Activated T-helper 1 cell treated with anti-CD3 and anti-CD28 coated beads, Interleukin-12 subunit alpha, Interleukin-12 subunit beta, Interleukin-2, Interleukin-4 antibody, amounts not matched to agents 30 ng/mL and 10 ng/mL and 1 ng/mL, durations not matched to agents 14 hours and 24 hours and 36 hours (primary cell): ENCODE measurements around the gene COMMD6. TPM values are rescaled to one million over a fixed set of nuclear protein-coding genes. Genes with fewer than 3 reads are reported as not detected.

Experiments used
- DNase-seq: peaks from one replicate; pipeline ENCODE4 v3.0.0; 2021; ENCODE audit warnings: low spot score
- H3K27ac Mint-ChIP-seq: one replicate; pipeline ENCODE4 v1.8.0; 2021; ENCODE audit warnings: mild to moderate bottlenecking, mixed read lengths
- H3K27me3 Mint-ChIP-seq: one replicate; pipeline ENCODE4 v1.8.0; 2022; ENCODE audit warnings: mild to moderate bottlenecking, moderate library complexity, mixed read lengths; ENCODE audit not compliant: insufficient read depth
- H3K36me3 Mint-ChIP-seq: one replicate; pipeline ENCODE4 v1.8.0; 2021; ENCODE audit warnings: low read depth, mixed read lengths
- H3K4me1 Mint-ChIP-seq: one replicate; pipeline ENCODE4 v1.8.0; 2021; ENCODE audit warnings: low read depth, mixed read lengths
- H3K4me3 Mint-ChIP-seq: one replicate; pipeline ENCODE4 v1.8.0; 2021; ENCODE audit warnings: mild to moderate bottlenecking, moderate library complexity, mixed read lengths
- H3K9me3 Mint-ChIP-seq: one replicate; pipeline ENCODE4 v1.8.0; 2021; ENCODE audit warnings: mixed read lengths
- intact Hi-C: fragments of 100-400 bp; cut with micrococcal nuclease; formaldehyde crosslinking; loops from one replicate; pipeline ENCODE4 v1.15.1; 2024
- total RNA-seq: library from RNA; stranded (reverse); gene quantifications from 2 replicates; pipeline ENCODE4 v1.2.3, GENCODE V29; 2022

Gene COMMD6
- total RNA-seq, 1 donor from 2014 or later: 88.7 TPM

- Mint-ChIP-seq H3K27ac (no peak overlapping the region), H3K4me1 (peaks cover 10% of the 10 kb centered on the region), H3K36me3 (peaks cover 1% of the 10 kb centered on the region), H3K27me3 (peaks cover 2% of the 10 kb centered on the region), H3K9me3 (peaks cover 4% of the 10 kb centered on the region), H3K4me3 (no peak overlapping the region)
- intact Hi-C loops: no loop called here
- DNase-seq: no peak
Observed at GRCh38 chr13:75513271-75513670, 24.4 kb downstream of the COMMD6 start.

DNA sequence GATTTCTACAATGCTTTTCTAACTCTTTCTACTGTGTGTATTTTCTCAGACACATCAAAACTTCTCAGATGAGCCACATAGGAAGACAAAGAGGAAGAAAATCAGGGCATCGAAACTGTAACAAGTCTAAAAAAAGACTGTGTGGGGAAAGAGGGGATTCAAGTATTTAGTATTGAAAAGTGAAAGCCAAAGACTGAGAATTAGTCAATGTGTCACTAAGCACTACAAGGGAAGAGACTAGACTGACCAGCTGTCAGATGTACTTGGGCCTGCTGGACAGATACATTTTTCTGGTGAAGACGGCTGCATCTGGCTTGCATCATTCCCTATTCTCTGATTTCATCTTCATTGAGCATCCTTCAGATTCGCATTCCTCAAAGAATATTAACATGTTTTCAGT, 25.4 kb downstream of the COMMD6 start:
- Mint-ChIP-seq H3K9me3 (no peaks in the 10 kb centered on the region), H3K4me1 (peaks cover 10% of the 10 kb centered on the region), H3K27ac (no peak overlapping the region), H3K4me3 (no peak overlapping the region), H3K36me3 (no peaks in the 10 kb centered on the region), H3K27me3 (peaks cover 2% of the 10 kb centered on the region)
- DNase-seq: no peak
- intact Hi-C loops: no loop called here

GRCh38 chr13:75511051-75511625, 26.5 kb downstream of the COMMD6 start:
- peaks cover 2% of the 10 kb centered on the region for H3K27me3 Mint-ChIP-seq
- intact Hi-C loops: no loop called here
- H3K9me3 Mint-ChIP-seq: no peaks in the 10 kb centered on the region
- no peak for DNase-seq
- no peaks in the 10 kb centered on the region for H3K36me3 Mint-ChIP-seq
- peaks cover 10% of the 10 kb centered on the region for H3K4me1 Mint-ChIP-seq
- H3K27ac Mint-ChIP-seq: no peak overlapping the region
- no peak overlapping the region for H3K4me3 Mint-ChIP-seq

GRCh38 chr13:75508002-75508548, 29.6 kb downstream of the COMMD6 start:
- H3K4me1 Mint-ChIP-seq: peaks cover 5% of the 10 kb centered on the region
- H3K4me3 Mint-ChIP-seq: no peak overlapping the region
- intact Hi-C loops: no loop called here
- DNase-seq: no peak
- H3K36me3 Mint-ChIP-seq: no peaks in the 10 kb centered on the region
- no peaks in the 10 kb centered on the region for H3K9me3 Mint-ChIP-seq
- H3K27me3 Mint-ChIP-seq: peaks cover 2% of the 10 kb centered on the region
- no peak overlapping the region for H3K27ac Mint-ChIP-seq

- intact Hi-C loops: no loop called here
- H3K27ac Mint-ChIP-seq: no peak overlapping the region
- no peak overlapping the region for H3K4me3 Mint-ChIP-seq
- peaks cover 4% of the 10 kb centered on the region for H3K4me1 Mint-ChIP-seq
- H3K36me3 Mint-ChIP-seq: no peaks in the 10 kb centered on the region
- no peak for DNase-seq
- peaks cover 2% of the 10 kb centered on the region for H3K27me3 Mint-ChIP-seq
- H3K9me3 Mint-ChIP-seq: no peaks in the 10 kb centered on the region
Observed at GRCh38 chr13:75507027-75508001, 30.3 kb downstream of the COMMD6 start.

GRCh38 chr13:75506018-75506417, 31.6 kb downstream of the COMMD6 start:
- no peak overlapping the region for H3K4me3 Mint-ChIP-seq
- H3K27ac Mint-ChIP-seq: no peak overlapping the region
- H3K27me3 Mint-ChIP-seq: peaks cover 2% of the 10 kb centered on the region
- no peaks in the 10 kb centered on the region for H3K4me1 Mint-ChIP-seq
- intact Hi-C loops: no loop called here
- H3K36me3 Mint-ChIP-seq: no peaks in the 10 kb centered on the region
- H3K9me3 Mint-ChIP-seq: no peaks in the 10 kb centered on the region
- DNase-seq: no peak

GRCh38 chr13:75505327-75505726, 32.3 kb downstream of the COMMD6 start:
- H3K4me3 Mint-ChIP-seq: no peak overlapping the region
- H3K27ac Mint-ChIP-seq: no peak overlapping the region
- no peaks in the 10 kb centered on the region for H3K9me3 Mint-ChIP-seq
- peaks cover under 1% of the 10 kb centered on the region for H3K27me3 Mint-ChIP-seq
- DNase-seq: no peak
- intact Hi-C loops: no loop called here
- H3K4me1 Mint-ChIP-seq: no peaks in the 10 kb centered on the region
- H3K36me3 Mint-ChIP-seq: no peaks in the 10 kb centered on the region

GRCh38 chr13:75495938-75496337, 41.7 kb downstream of the COMMD6 start:
- intact Hi-C loops: no loop called here
- Mint-ChIP-seq H3K36me3 (no peaks in the 10 kb centered on the region), H3K27ac (no peak overlapping the region), H3K27me3 (peaks cover 14% of the 10 kb centered on the region), H3K4me1 (no peaks in the 10 kb centered on the region), H3K9me3 (no peaks in the 10 kb centered on the region), H3K4me3 (no peak overlapping the region)
- DNase-seq: no peak

- Mint-ChIP-seq H3K36me3 (no peaks in the 10 kb centered on the region), H3K27ac (no peak overlapping the region), H3K4me1 (no peaks in the 10 kb centered on the region), H3K27me3 (peaks cover 14% of the 10 kb centered on the region), H3K4me3 (no peak overlapping the region), H3K9me3 (no peaks in the 10 kb centered on the region)
- intact Hi-C loops: no loop called here
- DNase-seq: no peak
Observed at GRCh38 chr13:75494491-75494890, 43.1 kb downstream of the COMMD6 start.

- Mint-ChIP-seq H3K27me3 (peaks cover 9% of the 10 kb centered on the region), H3K9me3 (no peaks in the 10 kb centered on the region), H3K27ac (no peak overlapping the region), H3K36me3 (no peaks in the 10 kb centered on the region), H3K4me1 (no peaks in the 10 kb centered on the region), H3K4me3 (no peak overlapping the region)
- intact Hi-C loops: no loop called here
- no peak for DNase-seq
Observed at GRCh38 chr13:75493156-75493555, 44.5 kb downstream of the COMMD6 start.

DNA sequence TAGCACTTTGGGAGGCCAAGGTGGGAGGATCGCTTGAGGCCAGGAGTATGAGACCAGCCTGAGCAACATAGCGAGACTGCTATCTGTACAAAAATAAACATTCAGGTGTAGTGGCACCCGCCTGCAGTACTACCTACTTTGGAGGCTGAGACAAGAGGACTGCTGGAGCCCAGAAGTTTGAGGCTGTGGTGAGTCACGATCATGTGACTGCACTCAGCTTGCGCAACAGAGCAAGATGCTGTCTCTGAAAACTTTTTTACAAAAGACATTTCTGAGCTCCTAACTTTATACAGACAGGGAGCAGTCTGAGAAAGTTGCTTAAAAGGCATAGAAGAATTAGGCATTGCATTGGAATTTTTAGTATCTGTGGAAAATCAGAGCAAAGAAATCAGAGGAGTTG, 45.3 kb downstream of the COMMD6 start:
- Mint-ChIP-seq H3K36me3 (no peaks in the 10 kb centered on the region), H3K4me1 (peaks cover 3% of the 10 kb centered on the region), H3K27me3 (peaks cover 10% of the 10 kb centered on the region), H3K9me3 (no peaks in the 10 kb centered on the region), H3K4me3 (no peak overlapping the region), H3K27ac (no peak overlapping the region)
- intact Hi-C loops: no loop called here
- no peak for DNase-seq

DNA sequence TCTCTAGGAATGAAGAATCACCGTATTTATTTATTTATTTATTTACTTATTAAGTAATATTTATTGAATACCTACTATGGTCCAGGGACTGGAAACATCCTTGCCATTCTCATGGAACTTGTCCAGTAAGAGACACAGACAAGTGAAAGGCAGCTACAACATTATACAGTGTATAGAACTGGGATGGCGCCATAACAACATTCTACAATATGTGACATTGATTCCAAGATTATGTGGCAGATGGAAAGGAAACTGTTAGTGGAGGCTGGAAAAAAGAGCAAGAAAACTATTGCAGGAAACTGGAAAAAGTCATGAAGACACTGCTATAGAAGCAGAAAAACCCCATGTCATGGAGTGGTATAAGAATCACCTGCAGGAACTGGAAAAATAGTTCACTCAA, 46.3 kb downstream of the COMMD6 start:
- no peak overlapping the region for H3K27ac Mint-ChIP-seq
- intact Hi-C loops: no loop called here
- no peaks in the 10 kb centered on the region for H3K9me3 Mint-ChIP-seq
- peaks cover 12% of the 10 kb centered on the region for H3K27me3 Mint-ChIP-seq
- DNase-seq: no peak
- H3K4me3 Mint-ChIP-seq: no peak overlapping the region
- no peaks in the 10 kb centered on the region for H3K36me3 Mint-ChIP-seq
- H3K4me1 Mint-ChIP-seq: peaks cover 13% of the 10 kb centered on the region
